Stimulated activated CD8-positive, alpha-beta memory T cell treated with anti-CD3 and anti-CD28 coated beads, Interleukin-12 subunit alpha, Interleukin-12 subunit beta, amount 100 ng/mL, for 4 hours (primary cell): ENCODE results near the gene SPAG7.

Source experiments
- DNase-seq: peaks from one replicate; pipeline ENCODE4 v3.0.0-alpha.2; 2020; ENCODE audit warnings: low read depth

The SPAG7 gene

GRCh38 chr17:4974115-4974670 lies 6.6 kb upstream of the SPAG7 start:
- no peak for DNase-seq

- no peak for DNase-seq
Measured at GRCh38 chr17:4973256-4974114, 5.9 kb upstream of the SPAG7 start.

- no peak for DNase-seq
Measured at GRCh38 chr17:4972752-4973151, 5.1 kb upstream of the SPAG7 start.

GRCh38 chr17:4972322-4972721 lies 4.7 kb upstream of the SPAG7 start:
- DNase-seq = no peak

- DNase-seq = no peak
Measured at GRCh38 chr17:4971826-4972225, 4.2 kb upstream of the SPAG7 start.

GRCh38 chr17:4970273-4970672 lies 2.7 kb upstream of the SPAG7 start:
- no peak for DNase-seq

GRCh38 chr17:4969551-4970173 lies 2.0 kb upstream of the SPAG7 start:
- no peak for DNase-seq

- DNase-seq = peak; percentile 18
Measured at GRCh38 chr17:4969047-4969550, 1.5 kb upstream of the SPAG7 start.

GRCh38 chr17:4968486-4969046 lies 949 bp upstream of the SPAG7 start:
- no peak for DNase-seq

- DNase-seq = peak; percentile 85
Measured at GRCh38 chr17:4966844-4967538, 626 bp downstream of the SPAG7 start.

- no peak for DNase-seq
Measured at GRCh38 chr17:4965311-4965986, 2.2 kb downstream of the SPAG7 start.

GRCh38 chr17:4960279-4960922 lies 7.2 kb downstream of the SPAG7 start:
- no peak for DNase-seq

GRCh38 chr17:4959261-4959965 lies 8.2 kb downstream of the SPAG7 start:
- DNase-seq = no peak

GRCh38 chr17:4958102-4958501 lies 9.5 kb downstream of the SPAG7 start:
- no peak for DNase-seq

- DNase-seq = no peak
Measured at GRCh38 chr17:4956493-4957061, 11.0 kb downstream of the SPAG7 start.

- DNase-seq = no peak
Measured at GRCh38 chr17:4955091-4955490, 12.5 kb downstream of the SPAG7 start.

- DNase-seq = no peak
Measured at GRCh38 chr17:4953451-4953961, 14.1 kb downstream of the SPAG7 start.

GRCh38 chr17:4951486-4951885 lies 16.1 kb downstream of the SPAG7 start:
- DNase-seq = no peak

- DNase-seq = no peak
Measured at GRCh38 chr17:4950746-4951204, 16.8 kb downstream of the SPAG7 start, which contains the start of gene ENO3. Gene ENO3 (plus strand): TSS chr17:4951119. CDS start chr17:4951830, 711 bp downstream.
